Vagina (tissue), 2 donors: ENCODE data around the gene SDC3.

Experiments
- CTCF ChIP-seq, 3 experiments: fragments of 450-650 bp in 2 of 3; fragments of 200-600 bp in 1 of 3; sonication (generic) in 1 of 3; IDR thresholded peaks; one replicate each; pipeline ENCODE4 v1.5.1; 2017 to 2019; ENCODE audit warnings: antibody characterized with exemption in 3 of 3, mild to moderate bottlenecking in 2 of 3, moderate library complexity in 2 of 3
- POLR2A ChIP-seq, 2 donors: fragments of 450-650 bp; IDR thresholded peaks; one replicate each; pipeline ENCODE4 v1.6.1; 2017; ENCODE audit warnings: antibody characterized with exemption in 2 of 2, mild to moderate bottlenecking in 2 of 2, moderate library complexity in 2 of 2
- POLR2AphosphoS5 ChIP-seq, 2 donors: sonication (generic); formaldehyde crosslinking; IDR thresholded peaks; one replicate each; pipeline ENCODE4 v1.9.0; 2017; ENCODE audit warnings: antibody characterized with exemption in 2 of 2, mild to moderate bottlenecking in 2 of 2, low read depth in 1 of 2; ENCODE audit not compliant: insufficient read depth in 1 of 2

GRCh38 chr1:30839827-30840359, 68.7 kb downstream of the SDC3 start:
- no peak for TF ChIP-seq POLR2A (IDR thresholded peaks at IDR 0.05)
- no peak for TF ChIP-seq CTCF (IDR thresholded peaks at IDR 0.05)
- no peak for TF ChIP-seq POLR2AphosphoS5 (IDR thresholded peaks at IDR 0.05; ENCODE audit: insufficient read depth in 1 of 2, low read depth in 1 of 2)
